Smooth muscle cell (in vitro differentiated cells): ENCODE results near the gene CCNQ. TPM values are rescaled to one million over a fixed set of nuclear protein-coding genes. Genes with fewer than 3 reads are reported as not detected.

Experiments used
- DNase-seq: peaks from one replicate; lab custom pipeline; 2025; ENCODE audit not compliant: unreplicated experiment; lab: John Stamatoyannopoulos, UW
- H2AFZ ChIP-seq: fragments of 200-600 bp; sonication (generic); 2 replicates; pipeline ENCODE4 v1.6.0; 2016; ENCODE audit warnings: antibody characterized with exemption, low read depth, mild to moderate bottlenecking
- H3F3A ChIP-seq: fragments of 200-600 bp; sonication (generic); 2 replicates; pipeline ENCODE4 v1.6.0; 2017; ENCODE audit warnings: antibody characterized with exemption, low read depth
- H3K27ac ChIP-seq: fragments of 200-600 bp; sonication (generic); 2 replicates; pipeline ENCODE4 v1.5.1; 2016; ENCODE audit warnings: low read depth, mild to moderate bottlenecking
- H3K27me3 ChIP-seq: fragments of 200-600 bp; sonication (generic); 2 replicates; pipeline ENCODE4 v1.6.1; 2016; ENCODE audit warnings: low read depth, mild to moderate bottlenecking
- H3K36me3 ChIP-seq: fragments of 200-600 bp; sonication (generic); 2 replicates; pipeline ENCODE4 v1.5.1; 2016; ENCODE audit warnings: low read depth
- H3K4me1 ChIP-seq: fragments of 200-600 bp; sonication (generic); 2 replicates; pipeline ENCODE4 v1.5.1; 2016; ENCODE audit warnings: low read depth
- H3K4me2 ChIP-seq: fragments of 200-600 bp; sonication (generic); 2 replicates; pipeline ENCODE4 v1.6.0; 2016; ENCODE audit warnings: mild to moderate bottlenecking
- H3K4me3 ChIP-seq: fragments of 200-600 bp; sonication (generic); 2 replicates; pipeline ENCODE4 v1.5.1; 2016; ENCODE audit warnings: mild to moderate bottlenecking
- H3K79me2 ChIP-seq: fragments of 200-600 bp; sonication (generic); 2 replicates; pipeline ENCODE4 v1.6.0; 2016; ENCODE audit warnings: low read depth, mild to moderate bottlenecking
- H3K9ac ChIP-seq: fragments of 200-600 bp; sonication (generic); 2 replicates; pipeline ENCODE4 v1.6.0; 2016; ENCODE audit warnings: low read depth
- H3K9me3 ChIP-seq: fragments of 200-600 bp; sonication (generic); replicated peaks from 2 replicates; pipeline ENCODE4 v1.5.1; 2016; ENCODE audit warnings: low read depth
- H4K20me1 ChIP-seq: fragments of 200-600 bp; sonication (generic); 2 replicates; pipeline ENCODE4 v1.6.0; 2016; ENCODE audit warnings: low read depth
- CTCF ChIP-seq: fragments of 200-600 bp; sonication (generic); IDR thresholded peaks from 2 replicates; pipeline ENCODE4 v1.5.1; 2017; ENCODE audit warnings: borderline replicate concordance, mild to moderate bottlenecking, antibody characterized with exemption; ENCODE audit not compliant: insufficient read depth, poor library complexity, severe bottlenecking
- WGBS: methylation state at CpG from one replicate; pipeline ENCODE4 v1.1.7; 2016; ENCODE audit warnings: low lambda C conversion rate; 5-methylcytosine and 5-hydroxymethylcytosine counted together
- polyA plus RNA-seq: library from polyadenylated mRNA; unstranded; fragments of >200 nt; fragmentation: Nextera tagmentation; extraction: Ambion mirVana; gene quantifications from 2 replicates; pipeline ENCODE4 v1.2.1, GENCODE V29; 2016
- total RNA-seq: library from RNA; depleted of rRNA; stranded (reverse); fragments of >200 nt; gene quantifications from 2 replicates; pipeline ENCODE4 v1.2.3, GENCODE V29; 2014

CCNQ gene
- total and polyA plus RNA-seq, 2 experiments from 2014 or later, result 9.4 to 27.3 TPM

GRCh38 chrX:153637121-153638040 lies 38.4 kb upstream of the CCNQ start:
- no peaks in the 10 kb centered on the region for H4K20me1 ChIP-seq
- no peaks in the 10 kb centered on the region for H3K4me1 ChIP-seq
- WGBS, result 85% methylated on average over 27 of the region's 27 CpGs
- H2AFZ ChIP-seq, result no peak overlapping the region
- H3K9ac ChIP-seq, result no peak overlapping the region
- DNase-seq, result no peak
- H3K79me2 ChIP-seq, result no peaks in the 10 kb centered on the region
- H3K9me3 ChIP-seq, result no peaks in the 10 kb centered on the region
- no peak overlapping the region for H3K4me2 ChIP-seq
- no peaks in the 10 kb centered on the region for H3K27me3 ChIP-seq
- no peak for TF ChIP-seq CTCF
- no peak overlapping the region for H3K4me3 ChIP-seq
- H3K36me3 ChIP-seq, result no peaks in the 10 kb centered on the region
- no peaks in the 10 kb centered on the region for H3F3A ChIP-seq
- H3K27ac ChIP-seq, result no peak overlapping the region

GRCh38 chrX:153636716-153637115 lies 37.8 kb upstream of the CCNQ start:
- no peak overlapping the region for H3K27ac ChIP-seq
- no peaks in the 10 kb centered on the region for H4K20me1 ChIP-seq
- 72% methylated on average over 5 of the region's 5 CpGs for WGBS
- no peak for DNase-seq
- no peak overlapping the region for H3K4me3 ChIP-seq
- TF ChIP-seq CTCF, result no peak
- no peaks in the 10 kb centered on the region for H3K4me1 ChIP-seq
- H3K36me3 ChIP-seq, result no peaks in the 10 kb centered on the region
- H3K27me3 ChIP-seq, result no peaks in the 10 kb centered on the region
- no peaks in the 10 kb centered on the region for H3F3A ChIP-seq
- no peaks in the 10 kb centered on the region for H3K9me3 ChIP-seq
- no peak overlapping the region for H2AFZ ChIP-seq
- H3K79me2 ChIP-seq, result no peaks in the 10 kb centered on the region
- no peak overlapping the region for H3K4me2 ChIP-seq
- no peak overlapping the region for H3K9ac ChIP-seq

- H3K9me3 ChIP-seq, result no peaks in the 10 kb centered on the region
- H3K27ac ChIP-seq, result no peak overlapping the region
- H3K79me2 ChIP-seq, result no peaks in the 10 kb centered on the region
- 80% methylated on average over 20 of the region's 21 CpGs for WGBS
- H3K36me3 ChIP-seq, result no peaks in the 10 kb centered on the region
- no peak overlapping the region for H3K4me2 ChIP-seq
- H3K4me3 ChIP-seq, result no peak overlapping the region
- no peak for DNase-seq
- no peaks in the 10 kb centered on the region for H3K27me3 ChIP-seq
- no peak overlapping the region for H3K9ac ChIP-seq
- H4K20me1 ChIP-seq, result no peaks in the 10 kb centered on the region
- H3F3A ChIP-seq, result no peaks in the 10 kb centered on the region
- peak; percentile 30 for TF ChIP-seq CTCF
- H2AFZ ChIP-seq, result no peak overlapping the region
- H3K4me1 ChIP-seq, result no peaks in the 10 kb centered on the region
Measured at GRCh38 chrX:153635788-153636668, 37.1 kb upstream of the CCNQ start.
